Duodenal mucosa (tissue), 2 donors: Measurements from ENCODE around the gene ZNF532.

Experiments used
- H3K27ac ChIP-seq: one replicate; pipeline ENCODE4 v1.7.0; 2013; ENCODE audit warnings: low read depth, low read length
- H3K27me3 ChIP-seq, 2 donors: one replicate each; pipeline ENCODE4 v1.7.0; 2013; ENCODE audit warnings: low read length in 2 of 2, control low read depth in 1 of 2; ENCODE audit not compliant: insufficient read depth in 2 of 2, control insufficient read depth in 1 of 2
- H3K36me3 ChIP-seq, 2 donors: one replicate each; pipeline ENCODE4 v1.7.0; 2013; ENCODE audit warnings: low read length in 2 of 2, control low read depth in 1 of 2; ENCODE audit not compliant: insufficient read depth in 2 of 2, control insufficient read depth in 1 of 2
- H3K4me1 ChIP-seq, 2 donors: one replicate each; pipeline ENCODE4 v1.7.0; 2013; ENCODE audit warnings: low read length in 2 of 2, control low read depth in 1 of 2; ENCODE audit not compliant: insufficient read depth in 2 of 2, control insufficient read depth in 1 of 2
- H3K4me3 ChIP-seq, 2 donors: one replicate each; pipeline ENCODE4 v1.7.0; 2013; ENCODE audit warnings: low read length in 2 of 2, low read depth in 1 of 2
- H3K9ac ChIP-seq, 2 donors: one replicate each; pipeline ENCODE4 v1.7.0; 2013; ENCODE audit warnings: low read length in 2 of 2, low read depth in 1 of 2
- H3K9me3 ChIP-seq, 2 donors: one replicate each; pipeline ENCODE4 v1.7.0; 2013; ENCODE audit warnings: low read length in 2 of 2, control low read depth in 1 of 2; ENCODE audit not compliant: control insufficient read depth in 1 of 2

Gene ZNF532

DNA sequence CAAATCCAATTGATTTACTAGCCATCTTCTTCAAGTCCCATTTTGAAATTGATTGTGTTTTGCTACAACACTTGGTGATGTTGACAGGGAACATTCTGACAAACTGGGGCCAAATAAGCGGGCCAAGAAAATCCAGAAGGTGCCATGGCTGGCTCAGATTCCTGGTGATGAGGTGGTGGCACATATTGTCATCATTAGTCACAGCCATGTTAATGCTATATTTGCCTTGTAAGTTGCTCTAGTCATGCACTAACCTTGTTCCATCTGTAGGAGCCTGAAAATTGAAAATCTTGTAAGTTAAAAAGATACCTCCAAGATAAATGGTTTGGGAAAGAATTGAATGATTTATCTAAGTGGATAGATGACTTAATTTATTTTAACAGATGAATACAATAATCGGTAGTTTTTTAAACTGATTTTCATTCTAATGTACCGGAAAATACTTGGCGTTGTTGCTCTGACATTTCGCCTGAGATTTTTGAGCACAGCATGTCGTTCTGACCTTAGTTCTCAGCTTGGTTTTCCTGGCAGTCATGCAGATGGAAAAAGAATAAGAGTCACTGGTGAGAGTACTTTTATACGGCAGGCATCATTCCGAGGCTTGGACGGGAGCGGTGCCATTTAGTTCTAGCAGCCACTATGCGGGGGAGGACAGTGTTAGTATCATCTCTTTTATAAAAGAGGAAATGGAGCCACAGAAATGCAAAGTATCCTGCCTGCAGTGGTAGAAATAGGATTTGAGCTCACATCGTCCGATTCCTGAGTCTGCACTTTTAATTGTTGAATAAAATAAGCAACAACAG, 133.9 kb downstream of the ZNF532 start:
- no peak overlapping the region for H3K4me3 ChIP-seq

DNA sequence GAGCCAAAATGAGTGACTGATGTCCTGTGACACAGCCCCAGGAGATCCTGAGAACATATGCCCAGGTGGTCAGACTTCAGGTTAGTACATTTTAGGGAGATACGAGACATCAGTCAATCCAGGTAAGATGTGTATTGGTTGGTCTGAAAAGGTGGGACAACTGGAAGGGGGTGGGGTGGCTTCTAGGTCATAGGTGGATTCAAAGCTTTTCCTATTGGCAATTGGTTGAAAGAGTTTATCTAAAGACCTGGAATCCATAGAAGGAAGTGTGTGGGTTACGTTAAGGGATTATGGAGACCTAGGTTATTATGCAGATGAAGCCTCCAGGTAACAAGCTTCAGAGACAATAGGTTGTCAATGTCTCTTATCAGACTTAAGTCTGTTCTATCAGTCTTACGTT, 136.5 kb downstream of the ZNF532 start:
- Histone ChIP-seq H3K9me3 (no peaks in the 10 kb centered on the region), H3K27ac (no peak overlapping the region), H3K27me3 (no peaks in the 10 kb centered on the region), H3K4me1 (no peaks in the 10 kb centered on the region), H3K4me3 (no peak overlapping the region), H3K36me3 (no peaks in the 10 kb centered on the region), H3K9ac (no peak overlapping the region)

More for the DNA sequence above, 133.9 kb downstream of the ZNF532 start:
- H3K27ac ChIP-seq: no peak overlapping the region
- H3K4me1 ChIP-seq: no peaks in the 10 kb centered on the region
- H3K9me3 ChIP-seq: no peaks in the 10 kb centered on the region
- H3K36me3 ChIP-seq: no peaks in the 10 kb centered on the region
- no peaks in the 10 kb centered on the region for H3K27me3 ChIP-seq
- H3K9ac ChIP-seq: no peak overlapping the region

DNA sequence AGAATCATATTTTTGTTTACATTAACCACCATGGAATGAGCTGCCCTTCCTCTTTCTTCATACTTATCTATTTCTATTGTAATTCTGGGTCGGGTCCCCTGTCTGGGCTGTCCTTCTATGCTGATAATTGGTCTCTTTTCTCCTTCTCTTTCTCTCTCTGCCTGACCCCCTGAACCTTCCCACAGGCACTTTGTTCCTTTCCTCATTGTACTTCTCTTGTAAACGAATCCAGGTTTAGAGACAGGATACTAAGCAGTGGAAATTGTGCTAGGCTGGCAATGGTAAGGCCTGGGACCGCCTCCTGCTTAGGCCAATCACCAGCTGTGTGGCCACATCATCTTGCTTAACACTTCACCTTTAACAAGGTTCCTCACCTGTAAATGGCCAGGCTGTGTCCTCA, 137.0 kb downstream of the ZNF532 start:
- no peaks in the 10 kb centered on the region for H3K36me3 ChIP-seq
- no peaks in the 10 kb centered on the region for H3K27me3 ChIP-seq
- H3K9me3 ChIP-seq: peaks cover 4 to 5% of the 10 kb centered on the region in 2 donors
- no peak overlapping the region for H3K9ac ChIP-seq
- H3K4me3 ChIP-seq: no peak overlapping the region
- H3K4me1 ChIP-seq: no peaks in the 10 kb centered on the region
- no peak overlapping the region for H3K27ac ChIP-seq

GRCh38 chr18:59002974-59003594, 138.4 kb downstream of the ZNF532 start:
- peaks cover 4 to 6% of the 10 kb centered on the region in 2 donors for H3K9me3 ChIP-seq
- H3K4me1 ChIP-seq: no peaks in the 10 kb centered on the region
- no peak overlapping the region for H3K27ac ChIP-seq
- no peak overlapping the region for H3K9ac ChIP-seq
- no peaks in the 10 kb centered on the region for H3K27me3 ChIP-seq
- H3K36me3 ChIP-seq: no peaks in the 10 kb centered on the region
- H3K4me3 ChIP-seq: no peak overlapping the region

- H3K9me3 ChIP-seq: peaks cover 4 to 6% of the 10 kb centered on the region in 2 donors
- no peaks in the 10 kb centered on the region for H3K36me3 ChIP-seq
- H3K4me3 ChIP-seq: no peak overlapping the region
- H3K4me1 ChIP-seq: no peaks in the 10 kb centered on the region
- no peak overlapping the region for H3K27ac ChIP-seq
- no peak overlapping the region for H3K9ac ChIP-seq
- no peaks in the 10 kb centered on the region for H3K27me3 ChIP-seq
Measured at GRCh38 chr18:59005262-59005661, 140.6 kb downstream of the ZNF532 start.

- no peak overlapping the region for H3K4me3 ChIP-seq
- no peak overlapping the region for H3K9ac ChIP-seq
- H3K27ac ChIP-seq: no peak overlapping the region
- peaks cover 4 to 6% of the 10 kb centered on the region in 2 donors for H3K9me3 ChIP-seq
- no peaks in the 10 kb centered on the region for H3K36me3 ChIP-seq
- H3K27me3 ChIP-seq: no peaks in the 10 kb centered on the region
- no peaks in the 10 kb centered on the region for H3K4me1 ChIP-seq
Measured at GRCh38 chr18:59006461-59007067, 141.9 kb downstream of the ZNF532 start.

- peaks cover 4 to 6% of the 10 kb centered on the region in 2 donors for H3K9me3 ChIP-seq
- no peak overlapping the region for H3K4me3 ChIP-seq
- H3K4me1 ChIP-seq: no peaks in the 10 kb centered on the region
- H3K9ac ChIP-seq: no peak overlapping the region
- H3K36me3 ChIP-seq: no peaks in the 10 kb centered on the region
- no peaks in the 10 kb centered on the region for H3K27me3 ChIP-seq
- no peak overlapping the region for H3K27ac ChIP-seq
Measured at GRCh38 chr18:59008302-59008974, 143.8 kb downstream of the ZNF532 start.

DNA sequence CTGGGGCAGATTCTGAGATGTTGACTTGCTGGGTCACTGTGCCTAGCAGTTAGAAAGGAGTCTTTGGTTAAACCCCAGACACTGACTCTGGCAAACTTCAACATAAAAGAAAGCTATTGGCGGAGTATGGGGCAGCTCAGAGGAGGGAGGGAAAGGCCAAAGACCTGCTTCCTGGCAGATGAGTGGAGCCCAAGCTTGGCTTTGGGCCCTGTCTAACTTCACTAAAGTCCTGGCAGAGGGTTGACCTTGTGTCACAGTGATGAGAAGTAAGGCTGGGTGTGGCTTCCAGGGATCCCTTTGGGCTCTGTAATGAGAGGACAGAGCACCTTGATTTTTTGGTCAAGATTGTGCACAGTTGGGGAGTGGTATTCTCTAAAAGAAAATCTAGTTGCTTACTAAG, 145.2 kb downstream of the ZNF532 start:
- H3K27me3 ChIP-seq: no peaks in the 10 kb centered on the region
- no peak overlapping the region for H3K27ac ChIP-seq
- H3K4me1 ChIP-seq: no peaks in the 10 kb centered on the region
- no peak overlapping the region for H3K4me3 ChIP-seq
- H3K36me3 ChIP-seq: no peaks in the 10 kb centered on the region
- no peak overlapping the region for H3K9ac ChIP-seq
- peaks cover 4 to 6% of the 10 kb centered on the region in 2 donors for H3K9me3 ChIP-seq

- no peaks in the 10 kb centered on the region for H3K4me1 ChIP-seq
- H3K9ac ChIP-seq: no peak overlapping the region
- H3K27ac ChIP-seq: no peak overlapping the region
- H3K4me3 ChIP-seq: no peak overlapping the region
- peaks cover 4 to 6% of the 10 kb centered on the region in 2 donors for H3K9me3 ChIP-seq
- H3K27me3 ChIP-seq: no peaks in the 10 kb centered on the region
- H3K36me3 ChIP-seq: no peaks in the 10 kb centered on the region
Measured at GRCh38 chr18:59011289-59011688, 146.6 kb downstream of the ZNF532 start.

- no peaks in the 10 kb centered on the region for H3K36me3 ChIP-seq
- no peak overlapping the region for H3K27ac ChIP-seq
- H3K4me1 ChIP-seq: no peaks in the 10 kb centered on the region
- H3K4me3 ChIP-seq: no peak overlapping the region
- H3K27me3 ChIP-seq: no peaks in the 10 kb centered on the region
- peaks cover 0 to under 1% of the 10 kb centered on the region in 2 donors for H3K9me3 ChIP-seq
- no peak overlapping the region for H3K9ac ChIP-seq
Measured at GRCh38 chr18:59011786-59012185, 147.1 kb downstream of the ZNF532 start.
